ENCODE results near the gene CDH24.

Gene CDH24

GRCh38 chr14:23044840-23045239, 12.5 kb downstream of the CDH24 start:
- no peak for DNase-seq
- ChIA-PET POLR2A (no interaction called here), CTCF (interaction anchor here (6.5 to 33.6 kb wide), 2 partner anchors 9 to 57 kb away, joined by 44 to 933 read pairs; partner anchors contain the start of gene AJUBA)
- no peak overlapping the region for H3K4me3 ChIP-seq (ENCODE audit: control insufficient read depth in 1 of 7, extremely low read depth in 1 of 7, insufficient read depth in 4 of 7, low read depth in 2 of 7, low read length in 6 of 7)
- no peaks in the 10 kb centered on the region for H3K36me3 ChIP-seq (ENCODE audit: control insufficient read depth in 4 of 4, insufficient read depth in 4 of 4, low read length in 3 of 4)
- H3K4me1 ChIP-seq (ENCODE audit: control extremely low read depth in 1 of 4, control insufficient read depth in 4 of 4, insufficient read depth in 4 of 4, low read length in 3 of 4): peaks cover 0 to 5% (median 0%) of the 10 kb centered on the region in 4 experiments
- no peaks in the 10 kb centered on the region for H3K27me3 ChIP-seq (replicated peaks in 2 of 5; ENCODE audit: control insufficient read depth in 4 of 5, insufficient read depth in 5 of 5, low read length in 4 of 5)
- no peak overlapping the region for H3K27ac ChIP-seq (ENCODE audit: insufficient read depth in 1 of 2, low read depth in 1 of 2, low read length in 2 of 2, poor library complexity in 1 of 2, severe bottlenecking in 2 of 2)
- 90% methylated on average over 8 of the region's 8 CpGs for WGBS (ENCODE audit: insufficient coverage)
- peaks cover 0 to 2% (median 0%) of the 10 kb centered on the region in 5 experiments for H3K9me3 ChIP-seq (ENCODE audit: control extremely low read depth in 1 of 5, control insufficient read depth in 4 of 5, insufficient read depth in 2 of 5, low read depth in 1 of 5, low read length in 4 of 5)

- CTCF ChIA-PET: interaction anchor here (1.5 to 33.6 kb wide), 4 partner anchors 10 to 55 kb away, joined by 3 to 933 read pairs (median 26); partner anchors contain the start of gene AJUBA
- no CpG with 5 or more reads among the region's 3 CpGs for WGBS (ENCODE audit: insufficient coverage)
These were observed 13.6 kb downstream of the CDH24 start for GRCh38 chr14:23043754-23044153.

GRCh38 chr14:23043145-23043544, 14.2 kb downstream of the CDH24 start:
- DNase-seq: no peak
- no peak overlapping the region for H3K4me3 ChIP-seq (ENCODE audit: control insufficient read depth in 1 of 7, extremely low read depth in 1 of 7, insufficient read depth in 4 of 7, low read depth in 2 of 7, low read length in 6 of 7)
- peaks cover 0 to 5% (median 0%) of the 10 kb centered on the region in 4 experiments for H3K4me1 ChIP-seq (ENCODE audit: control extremely low read depth in 1 of 4, control insufficient read depth in 4 of 4, insufficient read depth in 4 of 4, low read length in 3 of 4)
- ChIA-PET POLR2A (no interaction called here), CTCF (interaction anchor here (0.8 to 33.6 kb wide), 7 partner anchors 11 to 55 kb away, joined by 3 to 933 read pairs (median 4); partner anchors contain the start of genes AJUBA and CDH24)
- no peaks in the 10 kb centered on the region for H3K36me3 ChIP-seq (ENCODE audit: control insufficient read depth in 4 of 4, insufficient read depth in 4 of 4, low read length in 3 of 4)
- H3K27ac ChIP-seq (ENCODE audit: insufficient read depth in 1 of 2, low read depth in 1 of 2, low read length in 2 of 2, poor library complexity in 1 of 2, severe bottlenecking in 2 of 2): no peak overlapping the region
- H3K27me3 ChIP-seq (replicated peaks in 2 of 5; ENCODE audit: control insufficient read depth in 4 of 5, insufficient read depth in 5 of 5, low read length in 4 of 5): no peaks in the 10 kb centered on the region
- WGBS (ENCODE audit: insufficient coverage): 98% methylated on average over 5 of the region's 6 CpGs
- H3K9me3 ChIP-seq (ENCODE audit: control extremely low read depth in 1 of 5, control insufficient read depth in 4 of 5, insufficient read depth in 2 of 5, low read depth in 1 of 5, low read length in 4 of 5): no peaks in the 10 kb centered on the region

More at GRCh38 chr14:23043754-23044153, 13.6 kb downstream of the CDH24 start:
- Histone ChIP-seq H3K36me3 (ENCODE audit: control insufficient read depth in 4 of 4, insufficient read depth in 4 of 4, low read length in 3 of 4) (no peaks in the 10 kb centered on the region), H3K9me3 (ENCODE audit: control extremely low read depth in 1 of 5, control insufficient read depth in 4 of 5, insufficient read depth in 2 of 5, low read depth in 1 of 5, low read length in 4 of 5) (peaks cover 0 to 2% (median 0%) of the 10 kb centered on the region in 5 experiments), H3K4me3 (ENCODE audit: control insufficient read depth in 1 of 7, extremely low read depth in 1 of 7, insufficient read depth in 4 of 7, low read depth in 2 of 7, low read length in 6 of 7) (no peak overlapping the region), H3K27ac (ENCODE audit: insufficient read depth in 1 of 2, low read depth in 1 of 2, low read length in 2 of 2, poor library complexity in 1 of 2, severe bottlenecking in 2 of 2) (no peak overlapping the region), H3K4me1 (ENCODE audit: control extremely low read depth in 1 of 4, control insufficient read depth in 4 of 4, insufficient read depth in 4 of 4, low read length in 3 of 4) (peaks cover 0 to 5% (median 0%) of the 10 kb centered on the region in 4 experiments), H3K27me3 (replicated peaks in 2 of 5; ENCODE audit: control insufficient read depth in 4 of 5, insufficient read depth in 5 of 5, low read length in 4 of 5) (no peaks in the 10 kb centered on the region)
- DNase-seq: no peak
- POLR2A ChIA-PET: interaction anchor here (0.6 kb wide), 1 partner anchor 13 kb away, joined by 3 read pairs; no protein-coding TSS in a partner anchor

GRCh38 chr14:23042162-23042965, 15.0 kb downstream of the CDH24 start, which contains the start of gene PSMB11:
PSMB11 (plus strand) TSS chr14:23042212; CDS start chr14:23042226, 14 bp downstream.
- no peak within 1 kb of the TSS for H3K4me3 ChIP-seq (ENCODE audit: control insufficient read depth in 1 of 7, extremely low read depth in 1 of 7, insufficient read depth in 4 of 7, low read depth in 2 of 7, low read length in 6 of 7)
- WGBS (ENCODE audit: insufficient coverage): 93% methylated on average over 35 of the region's 36 CpGs
- no peaks in the 10 kb centered on the region for H3K9me3 ChIP-seq (ENCODE audit: control extremely low read depth in 1 of 5, control insufficient read depth in 4 of 5, insufficient read depth in 2 of 5, low read depth in 1 of 5, low read length in 4 of 5)
- no peaks in the 10 kb centered on the region for H3K36me3 ChIP-seq (ENCODE audit: control insufficient read depth in 4 of 4, insufficient read depth in 4 of 4, low read length in 3 of 4)
- no peaks in the 10 kb centered on the region for H3K27me3 ChIP-seq (replicated peaks in 2 of 5; ENCODE audit: control insufficient read depth in 4 of 5, insufficient read depth in 5 of 5, low read length in 4 of 5)
- no peak within 1 kb of the TSS for H3K27ac ChIP-seq (ENCODE audit: insufficient read depth in 1 of 2, low read depth in 1 of 2, low read length in 2 of 2, poor library complexity in 1 of 2, severe bottlenecking in 2 of 2)
- no peak for DNase-seq
- POLR2A ChIA-PET: interaction anchor here (0.5 kb wide), 1 partner anchor 48 kb away, joined by 8 read pairs; no protein-coding TSS in a partner anchor
- peaks cover 0 to 5% (median 0%) of the 10 kb centered on the region in 4 experiments for H3K4me1 ChIP-seq (ENCODE audit: control extremely low read depth in 1 of 4, control insufficient read depth in 4 of 4, insufficient read depth in 4 of 4, low read length in 3 of 4)
- CTCF ChIA-PET: interaction anchor here (0.8 to 33.6 kb wide), 7 partner anchors 12 to 54 kb away, joined by 3 to 933 read pairs (median 4); partner anchors contain the start of genes AJUBA and CDH24

GRCh38 chr14:23041729-23042128, 15.6 kb downstream of the CDH24 start:
- Histone ChIP-seq H3K4me1 (ENCODE audit: control extremely low read depth in 1 of 4, control insufficient read depth in 4 of 4, insufficient read depth in 4 of 4, low read length in 3 of 4) (peaks cover 0 to 5% (median 0%) of the 10 kb centered on the region in 4 experiments), H3K9me3 (ENCODE audit: control extremely low read depth in 1 of 5, control insufficient read depth in 4 of 5, insufficient read depth in 2 of 5, low read depth in 1 of 5, low read length in 4 of 5) (no peaks in the 10 kb centered on the region), H3K36me3 (ENCODE audit: control insufficient read depth in 4 of 4, insufficient read depth in 4 of 4, low read length in 3 of 4) (no peaks in the 10 kb centered on the region), H3K27ac (ENCODE audit: insufficient read depth in 1 of 2, low read depth in 1 of 2, low read length in 2 of 2, poor library complexity in 1 of 2, severe bottlenecking in 2 of 2) (no peak overlapping the region), H3K4me3 (ENCODE audit: control insufficient read depth in 1 of 7, extremely low read depth in 1 of 7, insufficient read depth in 4 of 7, low read depth in 2 of 7, low read length in 6 of 7) (no peak overlapping the region), H3K27me3 (replicated peaks in 2 of 5; ENCODE audit: control insufficient read depth in 4 of 5, insufficient read depth in 5 of 5, low read length in 4 of 5) (no peaks in the 10 kb centered on the region)
- ChIA-PET CTCF (interaction anchor here (1.1 to 33.6 kb wide), 6 partner anchors 12 to 53 kb away, joined by 3 to 933 read pairs (median 6); partner anchors contain the start of gene AJUBA), POLR2A (interaction anchor here (0.5 kb wide), 1 partner anchor 47 kb away, joined by 8 read pairs; no protein-coding TSS in a partner anchor)
- WGBS (ENCODE audit: insufficient coverage): 92% methylated on average over 7 of the region's 8 CpGs
- DNase-seq: no peak

GRCh38 chr14:23040100-23040499, 17.2 kb downstream of the CDH24 start:
- Histone ChIP-seq H3K4me1 (ENCODE audit: control extremely low read depth in 1 of 4, control insufficient read depth in 4 of 4, insufficient read depth in 4 of 4, low read length in 3 of 4) (peaks cover 0 to 3% (median 2%) of the 10 kb centered on the region in 4 experiments), H3K27me3 (replicated peaks in 2 of 5; ENCODE audit: control insufficient read depth in 4 of 5, insufficient read depth in 5 of 5, low read length in 4 of 5) (no peaks in the 10 kb centered on the region), H3K4me3 (ENCODE audit: control insufficient read depth in 1 of 7, extremely low read depth in 1 of 7, insufficient read depth in 4 of 7, low read depth in 2 of 7, low read length in 6 of 7) (no peak overlapping the region), H3K9me3 (ENCODE audit: control extremely low read depth in 1 of 5, control insufficient read depth in 4 of 5, insufficient read depth in 2 of 5, low read depth in 1 of 5, low read length in 4 of 5) (no peaks in the 10 kb centered on the region), H3K36me3 (ENCODE audit: control insufficient read depth in 4 of 4, insufficient read depth in 4 of 4, low read length in 3 of 4) (no peaks in the 10 kb centered on the region), H3K27ac (ENCODE audit: insufficient read depth in 1 of 2, low read depth in 1 of 2, low read length in 2 of 2, poor library complexity in 1 of 2, severe bottlenecking in 2 of 2) (no peak overlapping the region)
- WGBS (ENCODE audit: insufficient coverage): 93% methylated on average over 4 of the region's 4 CpGs
- DNase-seq: no peak
- CTCF ChIA-PET: interaction anchor here (0.5 to 33.6 kb wide), 5 partner anchors 14 to 824 kb away, joined by 3 to 933 read pairs (median 3); partner anchors contain the start of gene AJUBA
- POLR2A ChIA-PET: no interaction called here
